Muscle layer of duodenum (tissue), 2 donors: ENCODE measurements around the gene ASB18.

ENCODE experiments used
- H3K27ac ChIP-seq: one replicate; pipeline ENCODE4 v1.7.0; 2013; ENCODE audit warnings: mild to moderate bottlenecking, low read length
- H3K27me3 ChIP-seq: one replicate; pipeline ENCODE4 v1.7.0; 2013; ENCODE audit warnings: low read depth, mild to moderate bottlenecking, control low read depth, low read length
- H3K36me3 ChIP-seq, 2 donors: one replicate each; pipeline ENCODE4 v1.7.0; 2013; ENCODE audit warnings: low read length in 2 of 2, control low read depth in 1 of 2, mild to moderate bottlenecking in 1 of 2; ENCODE audit not compliant: insufficient read depth in 2 of 2, control insufficient read depth in 1 of 2
- H3K4me1 ChIP-seq, 2 donors: one replicate each; pipeline ENCODE4 v1.7.0; 2013; ENCODE audit warnings: low read length in 2 of 2, mild to moderate bottlenecking in 2 of 2, control low read depth in 1 of 2, moderate library complexity in 1 of 2; ENCODE audit not compliant: insufficient read depth in 2 of 2, control insufficient read depth in 1 of 2
- H3K4me3 ChIP-seq, 2 donors: one replicate each; pipeline ENCODE4 v1.7.0; 2013; ENCODE audit warnings: low read length in 2 of 2, low read depth in 1 of 2, mild to moderate bottlenecking in 1 of 2
- H3K9me3 ChIP-seq, 2 donors: one replicate each; pipeline ENCODE4 v1.7.0; 2013; ENCODE audit warnings: low read length in 2 of 2, control low read depth in 1 of 2, mild to moderate bottlenecking in 1 of 2; ENCODE audit not compliant: control insufficient read depth in 1 of 2
- donor health status: healthy.

ASB18 gene

GRCh38 chr2:236171181-236171679, 93.0 kb downstream of the ASB18 start:
- peaks cover 88% of the 10 kb centered on the region for H3K27me3 ChIP-seq

GRCh38 chr2:236170590-236171165, 93.5 kb downstream of the ASB18 start:
- Histone ChIP-seq H3K36me3 (no peaks in the 10 kb centered on the region), H3K4me1 (peaks cover 0 to 55% of the 10 kb centered on the region in 2 donors), H3K27ac (no peak overlapping the region), H3K4me3 (no peak overlapping the region), H3K9me3 (no peaks in the 10 kb centered on the region), H3K27me3 (peaks cover 84% of the 10 kb centered on the region)

More at GRCh38 chr2:236171181-236171679, 93.0 kb downstream of the ASB18 start:
- no peaks in the 10 kb centered on the region for H3K9me3 ChIP-seq
- H3K27ac ChIP-seq, result no peak overlapping the region
- no peaks in the 10 kb centered on the region for H3K36me3 ChIP-seq
- no peak overlapping the region for H3K4me3 ChIP-seq
- H3K4me1 ChIP-seq, result peaks cover 0 to 50% of the 10 kb centered on the region in 2 donors

GRCh38 chr2:236169741-236170589, 94.2 kb downstream of the ASB18 start:
- Histone ChIP-seq H3K27me3 (peaks cover 81% of the 10 kb centered on the region), H3K36me3 (no peaks in the 10 kb centered on the region), H3K27ac (no peak overlapping the region), H3K4me3 (no peak overlapping the region), H3K4me1 (peaks cover 0 to 58% of the 10 kb centered on the region in 2 donors), H3K9me3 (no peaks in the 10 kb centered on the region)

- peaks cover 0 to 65% of the 10 kb centered on the region in 2 donors for H3K4me1 ChIP-seq
Observed at GRCh38 chr2:236169151-236169721, 95.0 kb downstream of the ASB18 start.

DNA sequence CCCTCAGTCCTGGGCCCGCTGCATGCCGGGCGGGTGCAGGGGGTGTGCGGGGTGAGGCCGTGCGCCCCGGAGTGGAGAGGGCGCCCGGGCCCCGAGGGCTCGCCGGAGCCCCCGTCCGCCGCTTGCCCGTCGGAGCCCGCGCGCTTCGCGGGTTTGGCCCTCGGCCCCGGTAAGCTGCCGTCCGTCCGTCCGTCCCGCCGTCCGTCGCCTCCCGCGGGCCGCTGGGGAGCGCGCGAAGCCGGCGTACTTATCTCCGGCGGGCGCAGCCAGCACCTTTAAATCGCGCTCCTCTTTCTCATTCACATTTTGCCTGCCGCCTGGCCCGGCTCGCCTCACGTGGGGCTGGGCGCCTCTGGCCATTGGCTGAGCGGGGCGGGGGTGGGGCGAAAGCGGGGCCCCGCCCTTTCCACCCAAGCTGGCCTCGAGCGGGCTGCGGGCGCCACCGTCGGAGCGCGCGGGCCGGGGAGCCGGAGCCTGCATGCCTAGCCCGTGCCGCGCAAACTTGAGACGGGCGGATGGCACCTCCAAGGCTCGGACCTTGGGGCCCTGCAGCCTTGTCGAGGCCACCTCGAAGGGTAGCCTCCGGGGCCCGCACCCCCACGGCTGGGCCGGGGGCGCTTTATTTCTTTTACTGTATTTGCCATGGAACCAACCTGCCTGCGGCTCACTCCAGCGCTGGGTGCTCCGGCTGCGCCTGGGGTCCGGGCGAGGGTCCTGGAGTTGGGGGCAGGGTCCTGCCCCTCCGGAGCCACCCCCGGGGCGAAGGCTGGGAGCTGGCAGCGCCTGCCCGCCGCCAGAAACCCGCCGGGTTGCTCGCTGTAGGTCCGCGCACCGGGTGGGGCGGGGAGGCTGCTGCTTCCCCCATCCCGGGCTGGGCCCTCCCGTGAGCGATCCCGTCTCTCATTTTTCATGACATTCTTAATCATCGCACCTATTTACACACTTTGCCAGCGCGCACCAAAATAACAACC, 95.8 kb downstream of the ASB18 start, which contains the start of gene GBX2:
Gene GBX2 (minus strand): TSS at position 277 of the 971 bp plus-strand sequence. CDS start 415 bp downstream, outside the sequence.
- Histone ChIP-seq H3K4me3 (peak within 1 kb of the TSS in 1 of 2 donors; percentile 46), H3K27ac (no peak within 1 kb of the TSS), H3K9me3 (no peaks in the 10 kb centered on the region), H3K4me1 (peaks cover 0 to 74% of the 10 kb centered on the region in 2 donors), H3K36me3 (no peaks in the 10 kb centered on the region), H3K27me3 (peaks cover 80% of the 10 kb centered on the region)

More at GRCh38 chr2:236169151-236169721, 95.0 kb downstream of the ASB18 start:
- no peaks in the 10 kb centered on the region for H3K36me3 ChIP-seq
- no peaks in the 10 kb centered on the region for H3K9me3 ChIP-seq
- peaks cover 80% of the 10 kb centered on the region for H3K27me3 ChIP-seq
- H3K27ac ChIP-seq, result no peak overlapping the region
- no peak overlapping the region for H3K4me3 ChIP-seq

DNA sequence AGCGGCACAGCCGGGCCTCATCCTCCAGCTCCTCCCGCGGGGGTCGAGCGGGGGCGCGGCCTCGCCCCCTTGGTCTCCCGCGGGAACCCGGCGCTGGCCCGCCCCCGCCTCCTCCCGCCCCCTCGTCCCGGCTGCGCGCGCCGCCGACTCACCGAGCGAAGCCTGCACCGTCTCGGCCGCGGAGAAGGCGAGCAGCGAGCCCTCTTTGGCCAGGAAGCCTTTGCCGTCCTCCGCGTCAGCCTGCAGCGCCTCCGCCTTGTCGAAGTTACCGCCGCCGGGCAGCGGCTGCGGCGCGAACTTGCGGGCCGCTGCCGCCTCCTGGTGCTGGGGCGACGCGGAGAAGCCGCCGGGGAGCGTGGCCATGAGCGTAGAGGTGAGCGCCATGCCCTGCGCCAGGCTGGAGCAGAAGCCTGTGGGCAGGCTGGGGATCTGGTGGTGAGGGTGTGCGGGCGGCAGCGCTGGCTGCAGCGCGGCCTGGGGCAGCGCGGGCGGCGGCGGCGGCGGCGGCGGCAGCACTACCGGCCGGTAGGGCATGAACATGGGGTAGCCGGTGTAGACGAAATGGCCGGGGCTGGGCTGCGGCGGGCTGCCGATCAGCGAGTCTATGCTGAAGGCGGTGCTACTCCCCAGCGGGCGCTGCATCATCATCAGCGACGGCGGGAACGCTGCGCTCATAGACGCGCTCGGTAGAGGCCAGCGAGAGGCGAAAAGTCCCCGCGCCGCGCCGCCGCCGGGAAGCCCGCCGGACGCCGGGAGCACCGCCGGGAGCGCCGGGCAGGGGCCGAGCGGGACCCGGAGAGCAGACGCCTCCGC, 96.7 kb downstream of the ASB18 start:
- Histone ChIP-seq H3K9me3 (no peaks in the 10 kb centered on the region), H3K36me3 (no peaks in the 10 kb centered on the region), H3K27ac (no peak overlapping the region), H3K4me3 (peak overlapping the region in 1 of 2 donors; percentile 46), H3K27me3 (peaks cover 77% of the 10 kb centered on the region), H3K4me1 (peaks cover 0 to 72% of the 10 kb centered on the region in 2 donors)

DNA sequence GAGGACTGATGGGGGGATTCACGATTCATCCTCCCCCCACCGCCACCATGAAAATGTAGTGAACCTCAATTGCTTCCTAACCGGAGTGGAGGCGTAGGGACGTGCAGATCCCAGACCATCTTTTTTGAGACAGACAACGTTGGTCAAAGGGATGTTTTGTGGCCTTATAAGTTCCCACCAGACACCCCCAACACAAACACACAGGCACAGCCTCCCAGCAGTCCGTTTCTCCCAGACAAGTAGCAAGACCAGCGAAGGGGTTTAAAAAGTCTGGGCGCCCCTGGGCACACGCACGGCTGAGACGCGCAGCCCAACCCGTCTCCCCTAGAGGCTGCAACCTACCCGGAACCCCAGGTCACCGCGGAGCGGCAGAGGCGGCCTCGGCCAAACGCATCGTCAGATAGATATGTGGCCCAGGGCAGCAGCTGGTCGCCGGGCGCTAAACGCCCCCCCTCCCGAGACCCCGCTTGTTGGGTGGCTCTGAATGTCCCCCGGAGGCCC, 97.4 kb downstream of the ASB18 start:
- no peaks in the 10 kb centered on the region for H3K9me3 ChIP-seq
- H3K36me3 ChIP-seq, result no peaks in the 10 kb centered on the region
- peaks cover 78% of the 10 kb centered on the region for H3K27me3 ChIP-seq
- H3K4me3 ChIP-seq, result peak overlapping the region; percentile 16 to 51
- H3K27ac ChIP-seq, result no peak overlapping the region
- peaks cover 0 to 68% of the 10 kb centered on the region in 2 donors for H3K4me1 ChIP-seq

- H3K4me1 ChIP-seq, result peaks cover 0 to 63% of the 10 kb centered on the region in 2 donors
- peaks cover 78% of the 10 kb centered on the region for H3K27me3 ChIP-seq
- no peaks in the 10 kb centered on the region for H3K36me3 ChIP-seq
- H3K9me3 ChIP-seq, result no peaks in the 10 kb centered on the region
- H3K27ac ChIP-seq, result no peak overlapping the region
- H3K4me3 ChIP-seq, result peak overlapping the region; percentile 16 to 51
Observed at GRCh38 chr2:236165842-236166795, 98.1 kb downstream of the ASB18 start.
